Keratinocyte (primary cell): ENCODE results near the gene P3H1. TPM values are rescaled to one million over a fixed set of nuclear protein-coding genes. Genes with fewer than 3 reads are reported as not detected.

ENCODE experiments used
- DNase-seq: peaks from one replicate; pipeline ENCODE4 v3.0.0-alpha.2; 2011; ENCODE audit warnings: low read depth, missing footprints, low spot score
- FAIRE-seq: peaks from 2 replicates; lab custom pipeline; 2011; peaks lifted over from hg19 to GRCh38; lab: Jason Lieb, UNC
- H2AFZ ChIP-seq: 2 replicates; pipeline ENCODE4 v1.6.0; 2012; ENCODE audit warnings: low read length, control low read depth, inconsistent platforms; ENCODE audit not compliant: control insufficient read depth
- H3K27ac ChIP-seq: 2 replicates; pipeline ENCODE4 v1.5.1; 2011; ENCODE audit warnings: low read length; ENCODE audit not compliant: control insufficient read depth, insufficient read depth
- H3K27me3 ChIP-seq: 3 replicates; pipeline ENCODE4 v1.6.0; 2011; ENCODE audit warnings: low read length; ENCODE audit not compliant: control insufficient read depth, insufficient read depth; ENCODE audit errors: extremely low read depth
- H3K36me3 ChIP-seq, 2 experiments: 2 replicates in 1 of 2; 3 replicates in 1 of 2; pipeline ENCODE4 v1.5.1; 2011; ENCODE audit warnings: low read length in 2 of 2, mild to moderate bottlenecking in 1 of 2; ENCODE audit not compliant: control insufficient read depth in 2 of 2, insufficient read depth in 2 of 2; ENCODE audit errors: extremely low read depth in 1 of 2
- H3K4me1 ChIP-seq: 3 replicates; pipeline ENCODE4 v1.5.1; 2011; ENCODE audit warnings: low read length; ENCODE audit not compliant: control insufficient read depth, insufficient read depth; ENCODE audit errors: extremely low read depth
- H3K4me2 ChIP-seq: 3 replicates; pipeline ENCODE4 v1.6.0; 2011; ENCODE audit warnings: low read depth, low read length; ENCODE audit not compliant: control insufficient read depth, insufficient read depth; ENCODE audit errors: extremely low read depth
- H3K4me3 ChIP-seq, 3 experiments: fragments of 200-600 bp in 1 of 3; sonication (generic) in 1 of 3; 2 replicates in 2 of 3; 3 replicates in 1 of 3; pipeline ENCODE4 v1.5.1; 2011 to 2016; ENCODE audit warnings: low read length in 3 of 3, mild to moderate bottlenecking in 3 of 3, control low read depth in 2 of 3, inconsistent platforms in 1 of 3, low read depth in 1 of 3, mixed read lengths in 1 of 3, mixed run types in 1 of 3, moderate library complexity in 1 of 3; ENCODE audit not compliant: control insufficient read depth in 2 of 3, insufficient read depth in 2 of 3; ENCODE audit errors: extremely low read depth in 1 of 3
- H3K79me2 ChIP-seq: 2 replicates; pipeline ENCODE4 v1.6.0; 2012; ENCODE audit warnings: low read length; ENCODE audit not compliant: control insufficient read depth, insufficient read depth
- H3K9ac ChIP-seq: 3 replicates; pipeline ENCODE4 v1.6.0; 2011; ENCODE audit warnings: low read length; ENCODE audit not compliant: control insufficient read depth, insufficient read depth; ENCODE audit errors: extremely low read depth
- H3K9me1 ChIP-seq: 3 replicates; pipeline ENCODE4 v1.6.0; 2011; ENCODE audit warnings: low read length; ENCODE audit not compliant: control insufficient read depth, insufficient read depth; ENCODE audit errors: extremely low read depth
- H3K9me3 ChIP-seq: 2 replicates; pipeline ENCODE4 v1.5.1; 2012; ENCODE audit warnings: low read depth, low read length; ENCODE audit not compliant: control insufficient read depth
- H4K20me1 ChIP-seq: 3 replicates; pipeline ENCODE4 v1.6.0; 2011; ENCODE audit warnings: low read length; ENCODE audit not compliant: control insufficient read depth, insufficient read depth; ENCODE audit errors: extremely low read depth
- CTCF ChIP-seq, 3 experiments: IDR thresholded peaks in 1 of 3; conservative IDR thresholded peaks in 1 of 3; optimal IDR thresholded peaks in 1 of 3; 2 replicates in 2 of 3; 3 replicates in 1 of 3; pipeline versions ENCODE3 to v1.5.1; 2011; ENCODE audit warnings: low read length in 3 of 3, mild to moderate bottlenecking in 3 of 3, moderate library complexity in 2 of 3, control low read depth in 1 of 3, inconsistent platforms in 1 of 3; ENCODE audit not compliant: insufficient read depth in 2 of 3; ENCODE audit errors: extremely low read depth in 1 of 3
- EZH2 ChIP-seq: IDR thresholded peaks from one replicate; pipeline ENCODE4 v1.6.1; 2012; ENCODE audit warnings: inconsistent platforms, mild to moderate bottlenecking, low read length, moderate library complexity
- dilution Hi-C: fragments of 300-500 bp; cut with MboI; formaldehyde crosslinking; loops from one replicate; pipeline ENCODE4 v1.7.0; 2020; ENCODE audit warnings: low sequenced_read_pairs; ENCODE audit not compliant: extremely low pct_ligation_motif_present
- polyA plus RNA-seq, 5 experiments: library from polyadenylated mRNA; depleted of rRNA in 3 of 5; stranded (reverse) in 3 of 5; stranded (forward) in 1 of 5; unstranded in 1 of 5; fragments of >200 nt; gene quantifications; 1 replicate in 1 of 5; 2 replicates in 3 of 5; 3 replicates in 1 of 5; pipeline versions ENCODE4 v1.2.1 to v1.2.3, GENCODE V29; 2011 to 2012; ENCODE audit warnings: missing spikeins in 2 of 5, low read depth in 1 of 5, low replicate concordance in 1 of 5

P3H1 gene
- polyA plus RNA-seq, 1 donor (not counting 4 experiments of a cell fraction or from before 2014, with no cell fraction given) = 24.4 TPM

- Histone ChIP-seq H3K9me3 (no peaks in the 10 kb centered on the region), H3K4me1 (peaks cover 12% of the 10 kb centered on the region), H2AFZ (no peak overlapping the region), H3K79me2 (peaks cover 43% of the 10 kb centered on the region), H3K4me2 (no peak overlapping the region), H4K20me1 (no peaks in the 10 kb centered on the region), H3K36me3 (no peaks in the 10 kb centered on the region), H3K27me3 (no peaks in the 10 kb centered on the region), H3K27ac (no peak overlapping the region), H3K4me3 (no peak overlapping the region), H3K9me1 (no peaks in the 10 kb centered on the region), H3K9ac (no peak overlapping the region)
- TF ChIP-seq EZH2 = no peak
- TF ChIP-seq CTCF (optimal IDR thresholded peaks at IDR 0.05 in 1 of 3, IDR thresholded peaks at IDR 0.05 in 1 of 3, conservative IDR thresholded peaks at IDR 0.05 in 1 of 3; ENCODE audit: extremely low read depth in 1 of 3, insufficient read depth in 2 of 3, low read length in 3 of 3) = no peak
- dilution Hi-C loops = no loop called here
- FAIRE-seq (no peak), DNase-seq (no peak)
These were observed 3.0 kb upstream of the P3H1 start for GRCh38 chr1:42769811-42770210.

GRCh38 chr1:42768172-42768571, 1.3 kb upstream of the P3H1 start:
- Histone ChIP-seq H3K27ac (no peak overlapping the region), H3K79me2 (peaks cover 49% of the 10 kb centered on the region), H2AFZ (no peak overlapping the region), H3K9ac (peak overlapping the region; percentile 83), H4K20me1 (no peaks in the 10 kb centered on the region), H3K4me1 (peaks cover 12% of the 10 kb centered on the region), H3K4me2 (peak overlapping the region; percentile 77), H3K36me3 (no peaks in the 10 kb centered on the region), H3K27me3 (no peaks in the 10 kb centered on the region), H3K9me1 (no peaks in the 10 kb centered on the region), H3K9me3 (no peaks in the 10 kb centered on the region), H3K4me3 (peak overlapping the region; percentile 65 to 85 (median 74))
- TF ChIP-seq EZH2 (no peak), CTCF (optimal IDR thresholded peaks at IDR 0.05 in 1 of 3, IDR thresholded peaks at IDR 0.05 in 1 of 3, conservative IDR thresholded peaks at IDR 0.05 in 1 of 3; ENCODE audit: extremely low read depth in 1 of 3, insufficient read depth in 2 of 3, low read length in 3 of 3) (no peak)
- dilution Hi-C loops = no loop called here
- DNase-seq (no peak), FAIRE-seq (no peak)
